Panc1 (cell line): ENCODE measurements around the gene PHC2.

ENCODE experiments used
- POLR2AphosphoS5 ChIP-seq: IDR thresholded peaks from 2 replicates; pipeline ENCODE4 v1.6.1; 2012; ENCODE audit warnings: mild to moderate bottlenecking, low read depth, low read length, moderate library complexity
- TF ChIP-seq, protein P1 (sequence below): fragments of 450-650 bp; IDR thresholded peaks from 2 replicates; pipeline ENCODE4 v1.5.1; 2017; ENCODE audit warnings: mild to moderate bottlenecking

DNA sequence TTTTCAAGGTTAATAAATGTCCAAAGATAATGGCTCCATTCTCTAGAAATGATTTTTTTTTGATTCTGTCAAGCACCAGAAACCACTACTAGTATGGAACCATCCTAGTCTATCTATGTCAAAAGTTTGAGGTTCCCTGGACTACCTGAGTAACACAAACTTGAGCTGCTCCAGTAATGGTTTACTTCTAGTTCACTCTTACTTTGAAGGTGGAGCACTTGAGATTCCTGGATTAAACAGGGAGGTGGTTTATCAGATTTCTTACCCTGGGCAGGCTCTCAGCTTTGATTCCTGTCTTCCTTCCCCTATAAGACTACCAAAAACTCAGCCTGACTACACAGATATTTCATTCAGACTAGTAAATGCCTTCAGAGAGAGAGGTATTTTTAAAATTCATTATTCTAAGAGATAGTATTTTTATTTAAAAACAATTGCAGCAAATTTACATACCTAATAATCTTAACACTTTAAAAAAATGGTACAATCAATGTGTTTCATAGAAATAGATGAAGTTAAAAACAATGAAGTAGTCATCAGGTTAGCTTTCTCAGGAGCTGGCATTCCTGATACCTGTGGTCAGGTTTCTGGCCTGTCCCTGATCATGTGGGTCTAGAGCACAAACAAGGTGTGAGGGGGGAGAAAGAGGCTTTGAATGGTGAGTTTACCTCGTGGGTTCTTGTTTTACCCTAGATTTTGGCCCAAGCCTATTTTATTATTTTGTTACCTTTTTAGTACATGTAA is 23.4 kb downstream of the PHC2 start:
- TF ChIP-seq, protein P1, sequence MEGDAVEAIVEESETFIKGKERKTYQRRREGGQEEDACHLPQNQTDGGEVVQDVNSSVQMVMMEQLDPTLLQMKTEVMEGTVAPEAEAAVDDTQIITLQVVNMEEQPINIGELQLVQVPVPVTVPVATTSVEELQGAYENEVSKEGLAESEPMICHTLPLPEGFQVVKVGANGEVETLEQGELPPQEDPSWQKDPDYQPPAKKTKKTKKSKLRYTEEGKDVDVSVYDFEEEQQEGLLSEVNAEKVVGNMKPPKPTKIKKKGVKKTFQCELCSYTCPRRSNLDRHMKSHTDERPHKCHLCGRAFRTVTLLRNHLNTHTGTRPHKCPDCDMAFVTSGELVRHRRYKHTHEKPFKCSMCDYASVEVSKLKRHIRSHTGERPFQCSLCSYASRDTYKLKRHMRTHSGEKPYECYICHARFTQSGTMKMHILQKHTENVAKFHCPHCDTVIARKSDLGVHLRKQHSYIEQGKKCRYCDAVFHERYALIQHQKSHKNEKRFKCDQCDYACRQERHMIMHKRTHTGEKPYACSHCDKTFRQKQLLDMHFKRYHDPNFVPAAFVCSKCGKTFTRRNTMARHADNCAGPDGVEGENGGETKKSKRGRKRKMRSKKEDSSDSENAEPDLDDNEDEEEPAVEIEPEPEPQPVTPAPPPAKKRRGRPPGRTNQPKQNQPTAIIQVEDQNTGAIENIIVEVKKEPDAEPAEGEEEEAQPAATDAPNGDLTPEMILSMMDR: no peak
- TF ChIP-seq POLR2AphosphoS5: no peak
